ENCODE data around the gene PHF11. TPM values are rescaled to one million over a fixed set of nuclear protein-coding genes. Genes with fewer than 3 reads are reported as not detected.

The PHF11 gene
- total RNA-seq, 1 experiment from 2014 or later = 15.7 TPM

DNA sequence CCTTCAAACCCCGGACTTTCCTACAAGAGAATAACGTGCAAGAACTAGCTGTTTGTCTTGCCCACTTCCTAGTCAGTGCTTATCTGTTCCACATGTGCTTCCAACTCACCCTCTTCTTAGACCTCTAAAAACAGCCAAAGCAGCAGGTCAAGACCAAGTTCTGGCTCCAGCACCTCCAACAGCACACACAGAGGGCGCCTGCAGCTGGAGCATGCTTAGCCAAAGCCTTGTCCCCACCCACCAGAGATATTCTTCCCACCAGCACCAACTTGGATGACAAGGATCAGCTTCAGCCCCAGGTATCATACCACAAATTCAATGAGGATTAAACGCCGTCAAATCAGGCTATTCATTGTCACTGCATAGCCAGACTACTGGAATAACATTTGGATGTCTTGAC lies 71.7 kb downstream of the PHF11 start:
- no TSS peak for BruUV-seq (replicated peaks)
- ATAC-seq = no peak
- ChIA-PET POLR2A (no interaction called here), CTCF (no interaction called here)
- intact Hi-C loops (cut with micrococcal nuclease; ENCODE audit: unreplicated experiment) = no loop called here
- Histone ChIP-seq H3K27me3 (ENCODE audit: control insufficient read depth, insufficient read depth, low read length) (no peaks in the 10 kb centered on the region), H3K27ac (ENCODE audit: low read length) (no peak overlapping the region), H3K4me1 (ENCODE audit: control insufficient read depth, insufficient read depth, low read length) (no peaks in the 10 kb centered on the region; the same call in 1 of the 2 replicates), H3K9me3 (ENCODE audit: control insufficient read depth, insufficient read depth, low read depth, low read length) (no peaks in the 10 kb centered on the region), H3K4me3 (ENCODE audit: low read depth in 2 of 2, low read length in 2 of 2) (no peak overlapping the region), H3K36me3 (ENCODE audit: control insufficient read depth, insufficient read depth, low read length) (no peaks in the 10 kb centered on the region)
- DNase-seq (ENCODE audit: low read depth, low spot score) = no peak
- in situ Hi-C loops (cut with HindIII; ENCODE audit: low pct_unique_long_range_greater_than_20kb, low sequenced_read_pairs) = no loop called here
- TF ChIP-seq SIN3A (IDR thresholded peaks at IDR 0.05; ENCODE audit: borderline replicate concordance, insufficient read depth, low read depth, low read length) (no peak), POLR2AphosphoS5 (IDR thresholded peaks at IDR 0.05; ENCODE audit: low read depth, low read length) (no peak), TCF7L2 (IDR thresholded peaks at IDR 0.05; ENCODE audit: low read depth, low read length) (no peak)
- TF ChIP-seq, protein P1, sequence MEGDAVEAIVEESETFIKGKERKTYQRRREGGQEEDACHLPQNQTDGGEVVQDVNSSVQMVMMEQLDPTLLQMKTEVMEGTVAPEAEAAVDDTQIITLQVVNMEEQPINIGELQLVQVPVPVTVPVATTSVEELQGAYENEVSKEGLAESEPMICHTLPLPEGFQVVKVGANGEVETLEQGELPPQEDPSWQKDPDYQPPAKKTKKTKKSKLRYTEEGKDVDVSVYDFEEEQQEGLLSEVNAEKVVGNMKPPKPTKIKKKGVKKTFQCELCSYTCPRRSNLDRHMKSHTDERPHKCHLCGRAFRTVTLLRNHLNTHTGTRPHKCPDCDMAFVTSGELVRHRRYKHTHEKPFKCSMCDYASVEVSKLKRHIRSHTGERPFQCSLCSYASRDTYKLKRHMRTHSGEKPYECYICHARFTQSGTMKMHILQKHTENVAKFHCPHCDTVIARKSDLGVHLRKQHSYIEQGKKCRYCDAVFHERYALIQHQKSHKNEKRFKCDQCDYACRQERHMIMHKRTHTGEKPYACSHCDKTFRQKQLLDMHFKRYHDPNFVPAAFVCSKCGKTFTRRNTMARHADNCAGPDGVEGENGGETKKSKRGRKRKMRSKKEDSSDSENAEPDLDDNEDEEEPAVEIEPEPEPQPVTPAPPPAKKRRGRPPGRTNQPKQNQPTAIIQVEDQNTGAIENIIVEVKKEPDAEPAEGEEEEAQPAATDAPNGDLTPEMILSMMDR (IDR thresholded peaks at IDR 0.05) = no peak
- TF ChIP-seq, protein P2, sequence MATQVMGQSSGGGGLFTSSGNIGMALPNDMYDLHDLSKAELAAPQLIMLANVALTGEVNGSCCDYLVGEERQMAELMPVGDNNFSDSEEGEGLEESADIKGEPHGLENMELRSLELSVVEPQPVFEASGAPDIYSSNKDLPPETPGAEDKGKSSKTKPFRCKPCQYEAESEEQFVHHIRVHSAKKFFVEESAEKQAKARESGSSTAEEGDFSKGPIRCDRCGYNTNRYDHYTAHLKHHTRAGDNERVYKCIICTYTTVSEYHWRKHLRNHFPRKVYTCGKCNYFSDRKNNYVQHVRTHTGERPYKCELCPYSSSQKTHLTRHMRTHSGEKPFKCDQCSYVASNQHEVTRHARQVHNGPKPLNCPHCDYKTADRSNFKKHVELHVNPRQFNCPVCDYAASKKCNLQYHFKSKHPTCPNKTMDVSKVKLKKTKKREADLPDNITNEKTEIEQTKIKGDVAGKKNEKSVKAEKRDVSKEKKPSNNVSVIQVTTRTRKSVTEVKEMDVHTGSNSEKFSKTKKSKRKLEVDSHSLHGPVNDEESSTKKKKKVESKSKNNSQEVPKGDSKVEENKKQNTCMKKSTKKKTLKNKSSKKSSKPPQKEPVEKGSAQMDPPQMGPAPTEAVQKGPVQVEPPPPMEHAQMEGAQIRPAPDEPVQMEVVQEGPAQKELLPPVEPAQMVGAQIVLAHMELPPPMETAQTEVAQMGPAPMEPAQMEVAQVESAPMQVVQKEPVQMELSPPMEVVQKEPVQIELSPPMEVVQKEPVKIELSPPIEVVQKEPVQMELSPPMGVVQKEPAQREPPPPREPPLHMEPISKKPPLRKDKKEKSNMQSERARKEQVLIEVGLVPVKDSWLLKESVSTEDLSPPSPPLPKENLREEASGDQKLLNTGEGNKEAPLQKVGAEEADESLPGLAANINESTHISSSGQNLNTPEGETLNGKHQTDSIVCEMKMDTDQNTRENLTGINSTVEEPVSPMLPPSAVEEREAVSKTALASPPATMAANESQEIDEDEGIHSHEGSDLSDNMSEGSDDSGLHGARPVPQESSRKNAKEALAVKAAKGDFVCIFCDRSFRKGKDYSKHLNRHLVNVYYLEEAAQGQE (IDR thresholded peaks at IDR 0.05; ENCODE audit: insufficient read depth in 1 of 2, low read depth in 2 of 2, low read length in 1 of 2) = no peak

DNA sequence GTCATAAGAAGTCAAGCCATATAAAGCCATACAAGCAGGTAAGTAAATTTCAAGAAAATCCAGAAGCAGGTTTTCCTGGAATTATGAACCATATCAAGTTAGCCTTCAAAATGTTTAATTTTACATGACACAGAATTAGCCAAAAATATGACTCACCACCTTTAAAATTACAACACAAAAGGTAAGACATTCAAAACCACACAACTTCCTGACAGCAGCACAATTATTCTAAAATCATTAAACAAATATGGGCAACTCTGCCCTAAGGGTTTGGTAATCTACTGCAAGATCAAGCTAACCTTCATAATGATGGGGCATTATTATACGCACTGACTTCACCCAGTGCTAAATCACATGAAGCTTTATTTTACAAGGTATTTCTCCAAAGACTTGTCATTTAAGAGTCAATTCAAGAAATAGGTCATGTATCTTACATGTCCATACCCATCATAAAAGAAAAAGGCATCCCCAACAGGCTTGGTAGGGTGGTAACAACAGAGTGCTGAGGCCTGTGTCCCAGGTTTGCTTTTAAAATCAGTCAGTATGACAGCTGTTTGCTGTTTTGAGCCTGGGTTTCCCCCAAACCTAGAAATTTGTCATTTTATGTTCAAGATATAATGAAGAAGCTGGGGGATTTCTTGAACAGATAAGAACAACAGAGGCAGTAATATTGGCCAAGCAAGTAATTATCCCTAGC lies 74.4 kb downstream of the PHF11 start:
- Histone ChIP-seq H3K27ac (ENCODE audit: low read length) (no peak overlapping the region), H3K9me3 (ENCODE audit: control insufficient read depth, insufficient read depth, low read depth, low read length) (no peaks in the 10 kb centered on the region), H3K27me3 (ENCODE audit: control insufficient read depth, insufficient read depth, low read length) (no peaks in the 10 kb centered on the region), H3K4me1 (ENCODE audit: control insufficient read depth, insufficient read depth, low read length) (no peaks in the 10 kb centered on the region; the same call in 1 of the 2 replicates), H3K36me3 (ENCODE audit: control insufficient read depth, insufficient read depth, low read length) (no peaks in the 10 kb centered on the region), H3K4me3 (ENCODE audit: low read depth in 2 of 2, low read length in 2 of 2) (no peak overlapping the region)
- no TSS peak for BruUV-seq (replicated peaks)
- DNase-seq (ENCODE audit: low read depth, low spot score) (no peak), ATAC-seq (no peak)
- POLR2A ChIA-PET = interaction anchor here (0.5 kb wide), 1 partner anchor 14 kb away, joined by 3 read pairs; no protein-coding TSS in a partner anchor
- in situ Hi-C loops (cut with HindIII; ENCODE audit: low pct_unique_long_range_greater_than_20kb, low sequenced_read_pairs) = no loop called here
- TF ChIP-seq, protein P2 (IDR thresholded peaks at IDR 0.05; ENCODE audit: insufficient read depth in 1 of 2, low read depth in 2 of 2, low read length in 1 of 2) = no peak
- TF ChIP-seq, protein P1 (IDR thresholded peaks at IDR 0.05) = no peak
- TF ChIP-seq POLR2AphosphoS5 (IDR thresholded peaks at IDR 0.05; ENCODE audit: low read depth, low read length) (no peak), SIN3A (IDR thresholded peaks at IDR 0.05; ENCODE audit: borderline replicate concordance, insufficient read depth, low read depth, low read length) (no peak), TCF7L2 (IDR thresholded peaks at IDR 0.05; ENCODE audit: low read depth, low read length) (no peak)
- CTCF ChIA-PET = no interaction called here
- intact Hi-C loops (cut with micrococcal nuclease; ENCODE audit: unreplicated experiment) = no loop called here
